NT2/D1 (cell line): ENCODE data around the gene VTN.

ENCODE experiments used
- SUZ12 ChIP-seq: IDR thresholded peaks from 2 replicates; pipeline ENCODE4 v1.6.1; 2011; ENCODE audit not compliant: insufficient read length, insufficient read depth; ENCODE audit errors: extremely low read depth
- YY1 ChIP-seq: IDR thresholded peaks from 2 replicates; pipeline ENCODE4 v1.6.1; 2011; ENCODE audit not compliant: insufficient read length, insufficient read depth
- ZNF274 ChIP-seq: IDR thresholded peaks from 2 replicates; pipeline ENCODE4 v1.6.1; 2011; ENCODE audit warnings: mild to moderate bottlenecking, low read depth, low read length

DNA sequence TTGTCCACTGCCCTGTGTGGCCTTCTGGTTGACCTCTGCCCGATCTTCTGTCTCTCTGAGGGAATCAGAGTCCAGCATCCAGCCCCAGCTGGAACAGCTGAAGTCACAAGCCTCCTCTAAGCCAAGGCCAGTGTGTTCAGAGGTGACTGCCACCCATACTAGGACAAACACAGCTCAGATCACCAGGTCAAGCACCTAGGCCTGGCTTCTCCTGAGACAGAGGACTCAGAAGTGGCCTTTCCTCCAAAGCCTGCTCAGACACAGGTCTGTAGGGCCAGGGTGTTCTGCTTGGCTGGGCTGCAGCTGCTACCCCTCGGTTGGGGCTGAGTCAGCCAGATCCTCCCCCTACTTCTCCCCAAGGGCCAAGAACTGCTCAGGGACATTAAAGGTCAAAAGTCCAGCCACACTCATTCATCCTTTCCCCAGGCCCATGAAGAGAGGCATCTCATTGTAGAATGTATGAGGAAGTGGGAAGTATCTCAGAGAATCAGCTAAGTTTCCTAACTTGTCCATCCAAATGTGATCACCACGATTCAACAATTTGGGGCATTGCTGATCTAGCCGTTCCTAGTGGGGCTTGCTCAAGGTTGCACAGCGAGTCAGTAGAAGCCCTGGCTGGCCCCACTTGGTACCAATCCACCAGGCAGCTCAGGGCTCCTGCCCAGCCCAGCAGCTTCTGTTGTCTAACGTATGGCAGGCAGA, 28.3 kb upstream of the VTN start:
- TF ChIP-seq YY1 (no peak), ZNF274 (no peak), SUZ12 (no peak)
